Liver (tissue), 9 donors: ENCODE results near the gene GFRA3. TPM values are rescaled to one million over a fixed set of nuclear protein-coding genes. Genes with fewer than 3 reads are reported as not detected.

Experiments
- DNase-seq: peaks from one replicate; pipeline ENCODE4 v3.0.0-alpha.2; 2017; ENCODE audit warnings: low spot score
- H3K27ac ChIP-seq, 2 donors: one replicate each; pipeline ENCODE4 v1.7.0; 2013; ENCODE audit warnings: inconsistent platforms in 2 of 2, low read length in 2 of 2, control low read depth in 1 of 2, low read depth in 1 of 2, mild to moderate bottlenecking in 1 of 2
- H3K27me3 ChIP-seq, 4 donors: one replicate each; pipeline versions ENCODE4 v1.6.1 to v1.7.0; 2013; ENCODE audit warnings: low read length in 3 of 4, inconsistent platforms in 1 of 4, mild to moderate bottlenecking in 1 of 4, moderate library complexity in 1 of 4; ENCODE audit not compliant: control insufficient read depth in 4 of 4, insufficient read depth in 4 of 4
- H3K36me3 ChIP-seq, 4 donors: one replicate each; pipeline versions ENCODE4 v1.6.1 to v1.7.0; 2013; ENCODE audit warnings: low read length in 3 of 4, mild to moderate bottlenecking in 3 of 4, low read depth in 1 of 4, moderate library complexity in 1 of 4; ENCODE audit not compliant: control insufficient read depth in 4 of 4, insufficient read depth in 3 of 4
- H3K4me1 ChIP-seq, 4 donors: one replicate each; pipeline versions ENCODE4 v1.6.1 to v1.7.0; 2013; ENCODE audit warnings: low read length in 3 of 4, mild to moderate bottlenecking in 3 of 4, moderate library complexity in 1 of 4; ENCODE audit not compliant: control insufficient read depth in 4 of 4, insufficient read depth in 4 of 4
- H3K4me3 ChIP-seq, 3 donors: one replicate each; pipeline versions ENCODE4 v1.6.1 to v1.7.0; 2013; ENCODE audit warnings: low read length in 3 of 3, control low read depth in 1 of 3, low read depth in 1 of 3, mild to moderate bottlenecking in 1 of 3
- H3K9ac ChIP-seq, 2 donors: one replicate each; pipeline ENCODE4 v1.7.0; 2013; ENCODE audit warnings: low read length in 2 of 2, mild to moderate bottlenecking in 2 of 2, moderate library complexity in 2 of 2, control low read depth in 1 of 2, low read depth in 1 of 2
- H3K9me3 ChIP-seq, 4 donors: one replicate each; pipeline versions ENCODE4 v1.6.1 to v1.7.0; 2013; ENCODE audit warnings: low read length in 3 of 4; ENCODE audit not compliant: control insufficient read depth in 4 of 4
- EGR1 ChIP-seq, 2 donors: IDR thresholded peaks; 2 replicates each; pipeline ENCODE4 v1.6.1; 2016 to 2018; ENCODE audit warnings: antibody characterized with exemption in 2 of 2, low read depth in 2 of 2
- FOXA1 ChIP-seq: IDR thresholded peaks from 2 replicates; pipeline ENCODE4 v1.6.1; 2016; ENCODE audit warnings: antibody characterized with exemption
- FOXA2 ChIP-seq: IDR thresholded peaks from 2 replicates; pipeline ENCODE4 v1.6.1; 2016; ENCODE audit warnings: antibody characterized with exemption
- HNF4A ChIP-seq, 2 donors: conservative IDR thresholded peaks; 2 replicates each; pipeline ENCODE4 v1.6.1; 2016; ENCODE audit warnings: antibody characterized with exemption in 2 of 2, mild to moderate bottlenecking in 2 of 2
- HNF4G ChIP-seq: IDR thresholded peaks from 2 replicates; pipeline ENCODE4 v1.6.1; 2016; ENCODE audit warnings: antibody characterized with exemption
- JUND ChIP-seq, 2 donors: IDR thresholded peaks; 2 replicates each; pipeline ENCODE4 v1.6.1; 2016; ENCODE audit warnings: antibody characterized with exemption in 2 of 2
- NR2F2 ChIP-seq: IDR thresholded peaks from 2 replicates; pipeline ENCODE4 v1.6.1; 2016; ENCODE audit warnings: antibody characterized with exemption
- RAD21 ChIP-seq, 2 donors: IDR thresholded peaks; 2 replicates each; pipeline ENCODE4 v1.6.1; 2016; ENCODE audit warnings: antibody characterized with exemption in 2 of 2, mild to moderate bottlenecking in 2 of 2
- RXRA ChIP-seq, 2 donors: IDR thresholded peaks; 2 replicates each; pipeline ENCODE4 v1.6.1; 2017 to 2018; ENCODE audit warnings: antibody characterized with exemption in 2 of 2, mild to moderate bottlenecking in 1 of 2
- SP1 ChIP-seq: IDR thresholded peaks from 2 replicates; pipeline ENCODE4 v1.6.1; 2018; ENCODE audit warnings: antibody characterized with exemption, mild to moderate bottlenecking
- YY1 ChIP-seq: IDR thresholded peaks from 2 replicates; pipeline ENCODE4 v1.6.1; 2016; ENCODE audit warnings: antibody characterized with exemption, mild to moderate bottlenecking
- WGBS: extraction: QIAGEN DNeasy Blood & Tissue Kit; methylation state at CpG from one replicate; pipeline ENCODE4 v1.1.7; 2013; 5-methylcytosine and 5-hydroxymethylcytosine counted together
- polyA plus RNA-seq, 2 donors: library from polyadenylated mRNA; stranded (reverse) in 1 of 2; unstranded in 1 of 2; fragments of 200-250 nt in 1 of 2; fragments of >200 nt in 1 of 2; fragmentation: Nextera tagmentation in 1 of 2; extraction: Ambion mirVana in 1 of 2; gene quantifications; one replicate each; pipeline versions ENCODE4 v1.2.1 to v1.2.3, GENCODE V29; 2013 to 2015
- total RNA-seq, 2 donors: library from RNA; depleted of rRNA; stranded (reverse); fragments of >200 nt; gene quantifications; one replicate each; pipeline ENCODE4 v1.2.3, GENCODE V29; 2014
- TF ChIP-seq, protein P1 (sequence below): IDR thresholded peaks from 2 replicates; pipeline ENCODE4 v1.6.1; 2016; ENCODE audit warnings: antibody characterized with exemption
- TF ChIP-seq, protein P2 (sequence below): IDR thresholded peaks from 2 replicates; pipeline ENCODE4 v1.6.1; 2016; ENCODE audit warnings: antibody characterized with exemption, mild to moderate bottlenecking
- TF ChIP-seq, protein P3 (sequence below): fragments of 150-350 bp; IDR thresholded peaks from 2 replicates; pipeline ENCODE4 v1.5.1; 2017; ENCODE audit warnings: improper control_type of control experiment, low read depth, low read length; ENCODE audit not compliant: missing input control
- TF ChIP-seq, protein P4 (sequence below): IDR thresholded peaks from 2 replicates; pipeline ENCODE4 v1.6.1; 2016; ENCODE audit warnings: antibody characterized with exemption
- TF ChIP-seq, protein P5 (sequence below): IDR thresholded peaks from 2 replicates; pipeline ENCODE4 v1.6.1; 2016; ENCODE audit warnings: antibody characterized with exemption
- donor health status: healthy.
- donor health status: healthy.
- donor health status: healthy.
- donor health status: healthy.
- donor health status: healthy.

GFRA3 gene
- total and polyA plus RNA-seq, 4 donors, result 0.18 to 1.9 (median 0.36) TPM

DNA sequence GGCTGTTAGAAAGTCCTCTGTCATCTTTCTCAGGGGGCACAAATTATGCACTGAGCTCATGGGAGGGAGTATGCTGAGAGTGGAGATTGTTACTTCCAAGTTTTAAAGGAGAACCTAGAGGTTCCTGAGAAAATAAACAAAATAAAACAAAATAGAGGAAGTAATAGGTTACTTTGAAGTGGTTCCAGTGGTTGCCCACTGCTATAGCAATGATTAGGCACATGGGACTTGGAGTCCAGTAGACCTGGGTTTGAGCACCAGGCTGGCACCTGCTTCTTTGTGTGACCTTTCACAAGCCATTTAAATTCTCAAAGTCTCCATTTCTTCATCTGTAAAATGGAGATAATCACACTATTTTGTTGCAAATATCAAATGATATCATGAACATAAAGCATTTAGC, 47.5 kb downstream of the GFRA3 start:
- no peak overlapping the region for H3K9ac ChIP-seq
- no peak for TF ChIP-seq RAD21 (IDR thresholded peaks at IDR 0.05)
- no peak for TF ChIP-seq FOXA2
- no peak for TF ChIP-seq HNF4A (conservative IDR thresholded peaks at IDR 0.05)
- no peak for TF ChIP-seq YY1
- TF ChIP-seq, protein P1, sequence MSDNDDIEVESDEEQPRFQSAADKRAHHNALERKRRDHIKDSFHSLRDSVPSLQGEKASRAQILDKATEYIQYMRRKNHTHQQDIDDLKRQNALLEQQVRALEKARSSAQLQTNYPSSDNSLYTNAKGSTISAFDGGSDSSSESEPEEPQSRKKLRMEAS, result no peak
- TF ChIP-seq, protein P2, sequence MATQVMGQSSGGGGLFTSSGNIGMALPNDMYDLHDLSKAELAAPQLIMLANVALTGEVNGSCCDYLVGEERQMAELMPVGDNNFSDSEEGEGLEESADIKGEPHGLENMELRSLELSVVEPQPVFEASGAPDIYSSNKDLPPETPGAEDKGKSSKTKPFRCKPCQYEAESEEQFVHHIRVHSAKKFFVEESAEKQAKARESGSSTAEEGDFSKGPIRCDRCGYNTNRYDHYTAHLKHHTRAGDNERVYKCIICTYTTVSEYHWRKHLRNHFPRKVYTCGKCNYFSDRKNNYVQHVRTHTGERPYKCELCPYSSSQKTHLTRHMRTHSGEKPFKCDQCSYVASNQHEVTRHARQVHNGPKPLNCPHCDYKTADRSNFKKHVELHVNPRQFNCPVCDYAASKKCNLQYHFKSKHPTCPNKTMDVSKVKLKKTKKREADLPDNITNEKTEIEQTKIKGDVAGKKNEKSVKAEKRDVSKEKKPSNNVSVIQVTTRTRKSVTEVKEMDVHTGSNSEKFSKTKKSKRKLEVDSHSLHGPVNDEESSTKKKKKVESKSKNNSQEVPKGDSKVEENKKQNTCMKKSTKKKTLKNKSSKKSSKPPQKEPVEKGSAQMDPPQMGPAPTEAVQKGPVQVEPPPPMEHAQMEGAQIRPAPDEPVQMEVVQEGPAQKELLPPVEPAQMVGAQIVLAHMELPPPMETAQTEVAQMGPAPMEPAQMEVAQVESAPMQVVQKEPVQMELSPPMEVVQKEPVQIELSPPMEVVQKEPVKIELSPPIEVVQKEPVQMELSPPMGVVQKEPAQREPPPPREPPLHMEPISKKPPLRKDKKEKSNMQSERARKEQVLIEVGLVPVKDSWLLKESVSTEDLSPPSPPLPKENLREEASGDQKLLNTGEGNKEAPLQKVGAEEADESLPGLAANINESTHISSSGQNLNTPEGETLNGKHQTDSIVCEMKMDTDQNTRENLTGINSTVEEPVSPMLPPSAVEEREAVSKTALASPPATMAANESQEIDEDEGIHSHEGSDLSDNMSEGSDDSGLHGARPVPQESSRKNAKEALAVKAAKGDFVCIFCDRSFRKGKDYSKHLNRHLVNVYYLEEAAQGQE, result no peak
- H3K9me3 ChIP-seq, result peaks cover 2 to 7% (median 3%) of the 10 kb centered on the region in 4 donors
- no peaks in the 10 kb centered on the region for H3K36me3 ChIP-seq
- H3K4me3 ChIP-seq, result no peak overlapping the region
- H3K27ac ChIP-seq, result no peak overlapping the region
- DNase-seq, result no peak
- H3K4me1 ChIP-seq, result peaks cover 0 to 7% (median 4%) of the 10 kb centered on the region in 4 donors
- H3K27me3 ChIP-seq, result no peaks in the 10 kb centered on the region

DNA sequence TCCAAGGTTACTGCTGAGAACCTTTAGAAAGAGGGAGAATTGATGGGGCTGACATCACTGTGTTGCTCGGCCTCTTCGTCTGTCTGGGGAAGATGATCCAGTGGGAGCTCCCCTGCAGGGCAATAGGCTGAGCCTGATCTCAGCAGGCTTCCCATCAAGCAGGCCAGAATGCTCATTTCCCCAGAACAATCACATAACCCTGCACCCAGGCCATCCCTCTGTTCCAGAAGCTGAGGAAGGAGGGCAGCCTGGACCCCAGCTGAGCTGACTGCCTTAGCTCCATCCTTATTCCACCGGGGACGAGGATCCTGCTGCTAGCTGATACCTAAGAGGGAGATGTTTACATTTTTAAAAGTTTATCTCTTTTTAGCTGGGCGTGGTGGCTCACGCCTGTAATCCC, 49.7 kb downstream of the GFRA3 start:
- Histone ChIP-seq H3K9ac (no peak overlapping the region), H3K36me3 (no peaks in the 10 kb centered on the region), H3K9me3 (peaks cover 2 to 7% (median 3%) of the 10 kb centered on the region in 4 donors), H3K27ac (no peak overlapping the region), H3K27me3 (no peaks in the 10 kb centered on the region), H3K4me3 (no peak overlapping the region), H3K4me1 (peaks cover 0 to 7% (median 4%) of the 10 kb centered on the region in 4 donors)
- DNase-seq, result no peak
- TF ChIP-seq FOXA1, result no peak
- no peak for TF ChIP-seq RAD21 (IDR thresholded peaks at IDR 0.05)
- TF ChIP-seq, protein P3, sequence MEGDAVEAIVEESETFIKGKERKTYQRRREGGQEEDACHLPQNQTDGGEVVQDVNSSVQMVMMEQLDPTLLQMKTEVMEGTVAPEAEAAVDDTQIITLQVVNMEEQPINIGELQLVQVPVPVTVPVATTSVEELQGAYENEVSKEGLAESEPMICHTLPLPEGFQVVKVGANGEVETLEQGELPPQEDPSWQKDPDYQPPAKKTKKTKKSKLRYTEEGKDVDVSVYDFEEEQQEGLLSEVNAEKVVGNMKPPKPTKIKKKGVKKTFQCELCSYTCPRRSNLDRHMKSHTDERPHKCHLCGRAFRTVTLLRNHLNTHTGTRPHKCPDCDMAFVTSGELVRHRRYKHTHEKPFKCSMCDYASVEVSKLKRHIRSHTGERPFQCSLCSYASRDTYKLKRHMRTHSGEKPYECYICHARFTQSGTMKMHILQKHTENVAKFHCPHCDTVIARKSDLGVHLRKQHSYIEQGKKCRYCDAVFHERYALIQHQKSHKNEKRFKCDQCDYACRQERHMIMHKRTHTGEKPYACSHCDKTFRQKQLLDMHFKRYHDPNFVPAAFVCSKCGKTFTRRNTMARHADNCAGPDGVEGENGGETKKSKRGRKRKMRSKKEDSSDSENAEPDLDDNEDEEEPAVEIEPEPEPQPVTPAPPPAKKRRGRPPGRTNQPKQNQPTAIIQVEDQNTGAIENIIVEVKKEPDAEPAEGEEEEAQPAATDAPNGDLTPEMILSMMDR, result no peak
- TF ChIP-seq HNF4A (conservative IDR thresholded peaks at IDR 0.05), result no peak
- WGBS, result 90% methylated on average over 6 of the region's 6 CpGs

DNA sequence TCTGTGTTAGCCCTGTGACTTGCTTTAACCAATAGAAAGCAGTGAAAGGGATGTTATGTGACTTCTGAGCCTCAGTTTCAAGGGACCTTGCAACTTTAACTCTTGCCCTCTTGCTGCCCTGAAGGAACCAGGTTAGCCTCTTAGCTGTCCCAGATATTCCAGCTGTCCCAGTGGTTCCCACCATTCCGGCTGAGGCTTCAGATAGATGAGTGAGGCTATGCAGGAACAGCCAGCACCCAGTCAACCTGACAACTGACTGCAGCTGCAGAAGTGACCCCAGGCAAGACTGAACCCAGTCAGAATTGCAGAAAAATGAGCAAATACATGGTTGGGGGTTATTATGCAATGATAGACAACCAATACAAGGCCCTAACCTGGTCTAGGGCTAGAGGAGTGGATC, 50.9 kb downstream of the GFRA3 start:
- Histone ChIP-seq H3K36me3 (no peaks in the 10 kb centered on the region), H3K27ac (no peak overlapping the region), H3K27me3 (no peaks in the 10 kb centered on the region), H3K4me1 (peaks cover 0 to 7% (median 4%) of the 10 kb centered on the region in 4 donors), H3K4me3 (no peak overlapping the region), H3K9me3 (peaks cover 2 to 7% (median 3%) of the 10 kb centered on the region in 4 donors), H3K9ac (no peak overlapping the region)
- WGBS, result 93% methylated on average over 1 of the region's 1 CpG
- DNase-seq, result no peak
- TF ChIP-seq, protein P4, sequence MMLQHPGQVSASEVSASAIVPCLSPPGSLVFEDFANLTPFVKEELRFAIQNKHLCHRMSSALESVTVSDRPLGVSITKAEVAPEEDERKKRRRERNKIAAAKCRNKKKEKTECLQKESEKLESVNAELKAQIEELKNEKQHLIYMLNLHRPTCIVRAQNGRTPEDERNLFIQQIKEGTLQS, result no peak
- TF ChIP-seq, protein P5, sequence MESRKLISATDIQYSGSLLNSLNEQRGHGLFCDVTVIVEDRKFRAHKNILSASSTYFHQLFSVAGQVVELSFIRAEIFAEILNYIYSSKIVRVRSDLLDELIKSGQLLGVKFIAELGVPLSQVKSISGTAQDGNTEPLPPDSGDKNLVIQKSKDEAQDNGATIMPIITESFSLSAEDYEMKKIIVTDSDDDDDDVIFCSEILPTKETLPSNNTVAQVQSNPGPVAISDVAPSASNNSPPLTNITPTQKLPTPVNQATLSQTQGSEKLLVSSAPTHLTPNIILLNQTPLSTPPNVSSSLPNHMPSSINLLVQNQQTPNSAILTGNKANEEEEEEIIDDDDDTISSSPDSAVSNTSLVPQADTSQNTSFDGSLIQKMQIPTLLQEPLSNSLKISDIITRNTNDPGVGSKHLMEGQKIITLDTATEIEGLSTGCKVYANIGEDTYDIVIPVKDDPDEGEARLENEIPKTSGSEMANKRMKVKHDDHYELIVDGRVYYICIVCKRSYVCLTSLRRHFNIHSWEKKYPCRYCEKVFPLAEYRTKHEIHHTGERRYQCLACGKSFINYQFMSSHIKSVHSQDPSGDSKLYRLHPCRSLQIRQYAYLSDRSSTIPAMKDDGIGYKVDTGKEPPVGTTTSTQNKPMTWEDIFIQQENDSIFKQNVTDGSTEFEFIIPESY, result no peak
- no peak for TF ChIP-seq FOXA1
- no peak for TF ChIP-seq YY1
- no peak for TF ChIP-seq RAD21 (IDR thresholded peaks at IDR 0.05)
- no peak for TF ChIP-seq SP1
- no peak for TF ChIP-seq HNF4A (conservative IDR thresholded peaks at IDR 0.05)
- TF ChIP-seq, protein P1, result no peak
- no peak for TF ChIP-seq JUND (IDR thresholded peaks at IDR 0.05)
- TF ChIP-seq, protein P2, result no peak
- no peak for TF ChIP-seq NR2F2
- no peak for TF ChIP-seq RXRA (IDR thresholded peaks at IDR 0.05)
- no peak for TF ChIP-seq HNF4G
- TF ChIP-seq EGR1 (IDR thresholded peaks at IDR 0.05; ENCODE audit: low read depth in 2 of 2), result no peak
